ENCODE results near the gene ZNF70. TPM values are rescaled to one million over a fixed set of nuclear protein-coding genes. Genes with fewer than 3 reads are reported as not detected.

The ZNF70 gene
- polyA plus RNA-seq, 1 donor = 5.0 TPM

DNA sequence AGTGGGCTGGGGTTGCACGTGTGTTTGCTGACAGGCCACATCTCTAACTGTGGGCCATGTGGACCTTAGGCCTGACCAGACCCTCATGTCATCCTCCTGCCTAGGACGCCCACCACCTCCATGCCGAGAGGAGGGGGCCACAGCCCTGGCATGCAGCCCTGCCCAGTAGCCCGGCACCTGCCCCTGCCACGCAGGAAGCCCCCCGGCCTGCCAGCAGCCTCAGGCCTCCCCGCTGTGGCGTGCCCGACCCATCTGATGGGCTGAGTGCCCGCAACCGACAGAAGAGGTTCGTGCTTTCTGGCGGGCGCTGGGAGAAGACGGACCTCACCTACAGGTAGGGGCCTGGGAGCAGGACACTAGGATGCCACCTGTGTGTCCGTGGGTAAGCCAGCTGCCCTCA is 28.2 kb upstream of the ZNF70 start:
- no peak for DNase-seq (ENCODE audit: low read depth)

DNA sequence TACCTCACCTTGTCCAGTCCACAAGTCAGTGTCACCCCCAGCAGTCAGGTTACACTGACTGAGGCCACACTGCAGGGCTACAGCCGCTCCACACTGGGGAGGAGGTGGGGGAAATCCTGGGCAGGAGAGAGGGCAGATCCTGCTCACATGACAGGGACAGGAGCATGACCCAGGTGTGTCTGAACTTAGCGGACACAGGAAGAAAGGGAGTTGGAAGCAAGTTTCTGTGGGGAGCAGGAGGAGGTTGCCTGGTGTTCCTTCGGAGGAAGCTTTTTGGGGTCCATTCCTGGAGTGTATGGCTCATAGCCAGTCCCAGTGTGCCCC is 27.6 kb upstream of the ZNF70 start:
- no peak for DNase-seq (ENCODE audit: low read depth)

DNA sequence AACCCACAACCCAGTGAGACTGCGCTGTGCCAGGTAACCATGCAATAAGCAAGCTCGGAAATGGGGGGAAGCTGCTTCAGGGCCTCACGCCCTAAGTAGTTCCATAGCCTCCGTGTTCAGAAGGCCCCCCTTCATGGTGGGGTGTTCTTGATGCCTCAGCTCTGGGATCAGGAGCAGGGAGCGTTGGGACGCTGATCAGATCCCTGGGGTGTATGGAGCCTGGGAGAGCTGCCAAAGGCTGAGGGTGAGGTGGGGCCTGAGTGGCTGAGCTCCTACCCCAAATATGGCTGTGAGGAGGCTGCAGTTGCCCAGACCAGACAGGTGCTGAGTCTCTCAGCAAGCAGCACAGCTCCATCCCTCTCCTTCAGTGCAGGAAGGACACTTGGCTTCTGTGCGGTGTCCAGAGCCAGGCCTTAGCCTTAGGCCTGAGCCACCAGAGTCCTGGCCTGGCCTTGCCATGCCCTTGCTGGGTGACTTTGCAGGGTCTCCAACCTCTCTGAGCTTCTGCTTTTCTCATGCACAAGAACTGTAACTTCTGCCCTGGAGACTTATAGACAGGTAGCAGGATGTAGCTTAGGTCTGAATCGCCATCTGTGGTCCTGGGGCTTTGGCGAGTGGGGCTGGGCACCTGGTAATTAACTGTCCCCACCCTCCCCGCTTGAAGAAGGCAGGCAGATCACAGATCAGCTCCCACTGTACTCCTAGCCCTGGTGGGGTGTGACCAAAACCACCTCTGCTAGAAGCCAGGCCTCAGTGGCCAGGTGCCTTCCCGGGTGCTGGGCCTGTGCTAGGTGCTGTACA is 27.1 kb upstream of the ZNF70 start:
- no peak for DNase-seq (ENCODE audit: low read depth)

DNA sequence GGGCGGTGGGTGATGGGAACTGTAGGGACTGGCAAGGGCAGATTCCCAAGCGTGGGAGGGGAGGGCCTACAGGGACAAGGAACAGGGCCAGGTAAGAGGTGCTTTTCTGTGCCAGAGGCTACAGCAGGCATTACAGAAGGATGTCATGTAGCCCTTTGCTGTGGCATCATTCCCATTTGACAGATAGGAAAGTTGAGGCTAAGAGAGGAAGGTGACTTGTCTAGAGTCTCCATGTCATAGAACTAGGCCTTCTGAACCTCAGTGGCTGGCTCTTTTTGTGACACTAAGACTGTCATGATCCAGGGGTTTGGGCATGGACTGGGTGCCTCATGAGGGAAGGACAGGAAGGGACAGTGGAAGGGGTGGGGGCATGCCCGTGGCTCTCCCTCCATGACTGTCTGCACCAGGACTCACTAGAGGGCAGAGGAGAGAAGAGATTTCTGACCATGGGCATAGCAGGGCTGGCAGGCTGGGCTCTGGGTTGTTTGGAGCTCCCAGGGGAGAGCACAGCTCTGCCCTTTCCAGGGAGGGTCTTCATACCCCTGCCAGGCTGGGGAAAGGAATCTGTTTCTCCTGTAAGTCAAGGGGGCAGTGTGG is 25.0 kb upstream of the ZNF70 start:
- DNase-seq (ENCODE audit: low read depth) = no peak

DNA sequence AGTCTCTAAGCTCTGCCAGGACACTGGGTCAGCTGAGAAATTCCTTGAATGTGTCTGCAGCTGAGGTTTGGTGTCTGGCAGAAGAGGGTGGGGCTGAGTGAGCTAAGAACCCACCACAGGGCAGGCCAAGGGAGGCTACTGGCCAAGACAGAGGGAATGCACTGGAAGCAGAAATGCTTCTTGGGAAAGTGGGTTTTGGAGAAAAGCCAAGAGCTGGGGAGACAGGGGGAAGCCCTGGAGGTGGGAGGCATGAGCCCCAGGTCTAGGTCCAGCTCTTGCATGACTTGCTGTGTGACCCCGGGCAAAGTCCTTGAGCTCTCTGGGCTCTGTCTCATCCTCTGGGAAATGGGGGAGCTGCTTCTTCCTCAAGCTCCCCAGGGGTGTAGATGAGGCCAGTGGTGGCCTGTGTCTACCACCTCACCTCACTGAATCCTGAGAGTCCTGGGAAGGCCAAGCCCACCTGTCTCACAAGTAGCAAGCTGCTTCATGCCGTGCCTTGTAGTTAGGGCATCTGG is 24.1 kb upstream of the ZNF70 start:
- DNase-seq (ENCODE audit: low read depth) = no peak

DNA sequence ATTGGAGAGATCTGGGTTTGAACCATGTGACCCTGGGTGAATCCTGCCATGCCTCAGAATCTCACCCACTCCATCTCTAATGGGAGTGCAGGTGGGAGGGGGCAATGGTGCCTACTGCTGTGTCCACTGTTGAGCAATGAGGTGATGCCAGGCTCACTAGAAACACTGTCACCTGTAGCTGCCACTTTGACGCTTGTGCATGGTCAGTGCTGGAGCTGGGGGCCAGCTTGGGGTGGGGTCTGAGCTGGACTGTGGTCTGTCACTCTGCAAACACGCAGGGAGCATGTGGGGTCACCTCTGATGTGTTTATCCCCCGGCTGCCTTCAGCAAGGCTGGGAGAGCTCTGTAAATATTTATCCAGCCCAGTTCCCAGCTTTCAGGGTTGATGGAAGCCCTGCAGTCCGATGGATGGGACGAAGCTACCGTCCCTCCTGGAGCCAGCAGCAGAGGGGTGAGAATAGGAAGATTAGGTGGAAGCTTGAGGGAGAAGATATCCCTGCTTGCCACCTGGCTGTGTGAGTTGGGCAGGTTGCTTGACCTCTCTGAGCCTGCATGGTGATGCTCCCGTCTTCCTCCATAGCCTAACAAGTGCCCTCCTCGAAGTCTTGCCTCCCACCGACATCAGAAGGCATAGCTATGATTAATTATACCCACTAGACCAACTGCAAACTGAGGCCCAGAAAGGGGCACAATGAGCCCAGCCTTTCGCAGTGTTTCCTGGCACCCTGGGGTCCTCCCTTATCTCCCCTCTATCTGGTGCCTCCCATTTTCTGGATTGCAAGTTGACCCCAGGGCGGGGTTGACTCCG is 23.4 kb upstream of the ZNF70 start:
- DNase-seq (ENCODE audit: low read depth) = no peak

DNA sequence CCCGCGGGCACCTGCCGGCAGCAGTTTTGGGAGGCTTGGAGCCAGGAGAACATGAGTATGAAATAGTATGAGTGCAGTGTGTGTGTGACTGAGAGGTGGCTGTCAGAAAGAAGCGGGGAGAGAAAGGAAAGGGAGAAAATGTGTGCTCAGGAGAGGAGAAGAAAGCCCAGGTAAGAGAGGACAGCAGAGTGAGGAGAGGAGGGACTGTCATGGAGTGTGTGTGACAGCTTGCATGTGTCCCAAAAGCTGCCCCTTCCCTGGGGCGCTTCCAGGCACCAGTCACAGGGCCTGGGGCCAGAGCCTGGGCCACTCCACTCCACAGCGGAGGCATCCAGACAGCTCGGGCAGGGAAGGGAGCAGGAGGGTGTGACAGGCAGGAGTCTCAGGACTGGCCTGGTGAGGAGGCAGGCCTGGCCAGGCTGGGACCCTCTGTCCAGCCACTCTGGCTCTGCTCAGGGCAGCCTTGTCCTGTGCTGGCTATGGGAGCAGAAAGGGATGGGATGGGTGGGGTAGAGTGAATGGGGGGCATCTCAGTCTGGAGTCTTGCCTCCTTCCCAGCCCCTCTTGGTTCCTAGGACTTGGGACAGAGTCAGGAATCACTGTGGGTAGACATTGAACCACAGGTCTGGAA is 22.7 kb upstream of the ZNF70 start:
- DNase-seq (ENCODE audit: low read depth) = no peak

DNA sequence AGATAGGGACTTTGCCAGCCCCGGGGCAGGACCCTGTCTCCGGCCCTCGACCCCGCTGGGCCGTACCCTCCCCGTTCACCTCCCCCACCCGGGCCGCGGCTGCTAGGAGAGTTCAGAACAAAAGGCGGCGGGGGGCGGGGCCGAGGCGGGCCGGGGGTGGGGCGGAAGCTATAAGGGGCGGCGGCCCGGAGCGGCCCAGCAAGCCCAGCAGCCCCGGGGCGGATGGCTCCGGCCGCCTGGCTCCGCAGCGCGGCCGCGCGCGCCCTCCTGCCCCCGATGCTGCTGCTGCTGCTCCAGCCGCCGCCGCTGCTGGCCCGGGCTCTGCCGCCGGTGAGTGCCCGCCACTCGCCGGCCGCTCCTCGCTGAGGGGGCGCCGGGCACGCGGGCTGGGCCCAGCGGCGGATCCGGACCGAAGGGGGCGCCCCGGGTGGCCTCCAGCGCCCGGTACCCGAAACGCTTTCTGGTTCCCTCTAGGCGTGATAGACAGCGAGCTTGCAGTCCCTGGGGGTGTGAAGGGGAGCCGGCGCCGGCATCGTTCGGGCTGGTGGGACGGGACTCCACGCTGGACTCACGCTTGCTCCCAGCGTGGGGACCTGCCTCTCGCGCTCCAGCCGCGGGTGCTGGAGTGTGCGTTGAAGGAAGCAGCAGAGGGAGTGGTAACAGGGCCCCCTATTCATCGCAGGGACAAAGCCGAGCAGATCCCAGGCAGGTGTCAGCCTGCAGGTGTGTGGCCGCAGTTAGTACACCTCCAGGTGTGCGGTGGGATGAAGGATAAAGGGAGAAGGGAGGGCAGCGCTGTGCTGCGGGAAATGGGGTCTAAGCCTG is 21.9 kb upstream of the ZNF70 start, which contains the start of gene MMP11:
Gene MMP11 (plus strand): TSS at position 201 of the 825 bp plus-strand sequence. CDS start 22 bp downstream, at position 223.
- no peak for DNase-seq (ENCODE audit: low read depth)

DNA sequence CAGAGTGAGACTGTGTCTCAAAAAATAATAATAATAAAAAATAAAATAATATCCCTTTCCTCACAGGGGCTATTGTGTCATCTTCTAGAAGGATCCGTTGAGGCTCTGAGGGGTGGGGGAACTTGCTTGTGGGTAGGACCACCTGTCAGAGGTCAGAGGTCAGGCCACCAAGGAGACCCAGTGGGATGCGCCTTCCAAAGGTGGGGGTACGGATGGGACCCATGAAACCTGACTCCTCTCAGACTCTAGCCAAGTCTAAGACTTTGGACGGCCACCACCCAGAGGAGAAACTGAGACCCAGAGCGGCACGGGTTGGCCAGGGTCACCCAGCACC is 21.4 kb upstream of the ZNF70 start:
- DNase-seq (ENCODE audit: low read depth) = no peak

DNA sequence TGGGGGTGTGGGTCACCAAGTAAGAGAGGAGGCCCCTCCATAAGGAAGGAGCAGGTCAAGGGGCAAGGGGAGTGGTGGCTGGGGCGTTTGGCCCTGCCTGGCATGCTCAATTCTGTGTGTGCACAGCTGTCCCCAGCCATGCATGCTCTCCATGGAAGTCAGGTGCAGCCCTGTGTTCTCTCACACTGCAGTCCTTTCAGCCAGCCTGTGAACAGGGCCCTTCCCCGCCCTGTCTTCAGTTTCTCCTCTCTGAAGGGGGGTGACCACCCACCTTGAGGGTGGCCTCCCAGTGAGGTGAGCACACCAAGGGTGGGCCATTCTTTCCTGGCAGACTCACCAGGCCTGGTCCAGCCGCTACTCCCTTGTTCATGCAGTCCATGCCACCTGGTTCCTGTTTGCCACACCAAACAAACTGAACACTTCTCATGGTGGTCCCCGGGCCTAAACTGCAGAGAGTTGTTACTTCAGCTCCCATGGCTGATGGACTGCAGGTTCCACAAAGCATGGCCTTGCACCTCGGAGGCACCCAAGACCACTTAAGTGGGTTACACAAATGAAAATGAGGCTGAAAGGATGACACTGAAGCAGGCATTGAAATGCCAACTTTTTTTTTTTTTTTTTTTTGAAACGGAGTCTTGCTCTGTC is 18.5 kb upstream of the ZNF70 start:
- DNase-seq (ENCODE audit: low read depth) = no peak

DNA sequence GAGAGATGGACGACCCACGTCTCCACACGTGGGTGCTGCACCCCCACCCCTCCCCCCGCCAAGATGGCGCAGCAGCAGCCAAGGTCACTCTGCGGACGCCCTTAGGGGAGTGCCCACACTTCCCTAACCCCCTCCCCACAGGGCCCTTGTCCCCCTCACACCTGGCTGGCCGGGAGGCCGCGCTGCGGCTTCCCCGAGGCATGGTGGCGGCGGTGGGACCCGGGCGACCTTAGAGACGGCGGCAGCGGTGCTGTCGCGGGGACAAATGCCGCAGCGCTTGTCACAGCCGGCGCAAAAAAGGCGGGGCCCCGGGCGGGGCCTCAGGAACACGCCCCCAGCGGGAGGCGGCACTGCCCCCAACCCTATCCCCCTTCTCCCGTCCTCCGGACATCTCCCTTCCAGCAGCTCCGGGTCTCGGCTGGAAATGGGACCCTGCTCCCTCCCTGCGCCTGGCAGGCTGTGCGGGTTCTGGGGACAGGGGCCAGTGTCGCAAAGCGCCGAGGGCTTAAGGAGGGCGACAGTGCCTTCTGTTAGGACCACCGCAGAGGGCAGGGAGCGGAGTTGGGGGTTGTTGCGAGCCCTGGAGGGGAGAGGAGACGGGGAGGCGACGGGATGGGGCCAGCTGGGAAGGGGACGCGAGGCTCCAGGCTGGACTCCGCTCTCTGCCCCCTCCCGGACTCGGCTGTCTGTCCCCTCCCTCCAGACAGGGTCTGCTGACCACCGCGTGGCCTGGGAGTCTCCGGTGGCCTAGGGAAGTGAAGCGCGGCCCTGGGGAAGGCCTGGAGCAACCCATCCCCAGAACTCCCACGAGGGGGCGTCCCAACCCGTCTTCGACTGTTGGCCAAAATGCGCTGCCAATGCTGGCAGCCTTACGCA is 17.0 kb upstream of the ZNF70 start, which contains the start of gene CHCHD10:
Gene CHCHD10 (minus strand): TSS at position 300 of the 876 bp plus-strand sequence. CDS start 98 bp downstream, at position 202.
- DNase-seq (ENCODE audit: low read depth) = no peak

DNA sequence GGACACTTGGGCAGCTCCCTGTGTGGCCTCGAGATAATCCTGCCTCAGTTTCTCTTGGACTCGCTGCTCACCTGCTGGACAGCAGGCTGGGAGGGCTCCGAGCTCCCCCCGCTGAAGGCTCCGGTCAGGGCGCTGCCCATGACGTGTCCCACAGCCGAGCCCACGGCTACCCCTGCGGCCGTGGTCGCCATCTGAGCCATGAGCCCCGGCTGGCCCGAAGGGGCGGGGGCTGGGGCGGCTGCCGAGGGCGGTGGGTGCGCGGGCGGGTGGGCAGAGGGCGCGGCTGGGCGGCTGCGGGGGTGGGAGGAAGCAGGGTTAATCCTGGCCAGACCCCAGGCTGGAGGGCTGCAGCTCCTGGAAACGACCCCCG is 16.4 kb upstream of the ZNF70 start:
- DNase-seq (ENCODE audit: low read depth) = no peak

DNA sequence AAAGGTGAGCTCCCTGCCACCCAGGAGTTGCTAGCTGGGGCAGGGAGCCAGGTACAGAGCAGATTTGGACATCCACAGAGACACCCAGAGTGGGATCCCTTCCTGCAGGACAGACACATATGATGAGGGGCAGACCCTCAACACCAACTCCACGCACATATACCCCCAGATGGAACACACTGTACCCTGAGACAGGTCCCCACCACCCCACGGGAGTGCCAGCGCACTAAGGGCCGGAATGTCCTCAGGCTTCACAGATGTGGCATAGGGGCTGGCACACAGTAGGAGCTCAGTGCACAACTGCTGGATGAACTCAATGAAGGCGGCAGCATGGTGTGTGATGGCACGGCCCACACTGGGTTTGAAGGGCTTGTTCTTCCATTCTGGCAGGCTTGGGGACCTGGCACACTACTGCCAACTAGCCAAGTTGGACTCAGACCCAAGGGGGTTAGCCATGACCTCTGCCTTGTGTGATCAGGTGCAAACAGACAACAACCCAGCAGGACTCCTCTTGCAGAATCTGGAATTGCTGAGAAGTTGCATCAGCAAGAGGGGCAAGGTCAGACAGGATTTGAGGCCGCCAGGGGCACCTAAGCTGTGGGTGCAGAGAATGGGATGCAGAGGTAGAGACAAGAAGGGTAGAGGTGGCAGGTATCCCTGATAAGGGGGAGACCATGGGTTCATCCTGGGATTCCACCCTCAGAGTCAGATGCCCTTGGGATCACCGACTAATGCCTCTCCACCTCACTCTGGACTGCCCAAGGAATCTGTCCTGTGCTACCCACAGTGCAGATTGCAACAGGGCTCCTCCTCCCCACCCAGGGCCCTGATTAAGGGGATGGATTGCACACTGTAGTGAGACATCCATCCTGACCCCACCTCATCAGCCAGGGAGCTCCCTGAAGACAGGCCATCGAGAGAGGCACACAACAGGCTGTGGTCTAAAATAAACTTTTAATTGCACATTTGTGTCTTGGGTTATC is 14.3 kb upstream of the ZNF70 start:
- no peak for DNase-seq (ENCODE audit: low read depth)

DNA sequence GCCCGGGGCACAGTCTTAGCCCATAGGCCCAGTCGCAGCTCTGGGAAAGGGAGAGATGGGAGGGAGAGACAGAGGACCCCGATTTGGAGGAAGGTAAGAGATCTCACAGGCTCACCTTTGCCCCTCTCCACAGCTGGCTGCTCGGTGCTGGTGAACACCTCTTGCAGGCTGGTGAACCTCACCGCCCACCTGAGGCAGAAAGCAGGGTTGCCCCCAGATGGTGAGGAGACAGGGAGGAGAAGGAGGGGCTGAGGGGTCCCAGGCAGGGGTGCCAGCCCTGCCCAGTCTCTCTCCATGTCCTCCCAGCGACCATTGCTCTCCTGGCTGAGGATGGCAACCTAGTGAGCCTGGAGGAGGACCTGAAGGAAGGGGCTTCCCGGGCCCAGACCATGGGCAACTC is 13.0 kb upstream of the ZNF70 start:
- no peak for DNase-seq (ENCODE audit: low read depth)

DNA sequence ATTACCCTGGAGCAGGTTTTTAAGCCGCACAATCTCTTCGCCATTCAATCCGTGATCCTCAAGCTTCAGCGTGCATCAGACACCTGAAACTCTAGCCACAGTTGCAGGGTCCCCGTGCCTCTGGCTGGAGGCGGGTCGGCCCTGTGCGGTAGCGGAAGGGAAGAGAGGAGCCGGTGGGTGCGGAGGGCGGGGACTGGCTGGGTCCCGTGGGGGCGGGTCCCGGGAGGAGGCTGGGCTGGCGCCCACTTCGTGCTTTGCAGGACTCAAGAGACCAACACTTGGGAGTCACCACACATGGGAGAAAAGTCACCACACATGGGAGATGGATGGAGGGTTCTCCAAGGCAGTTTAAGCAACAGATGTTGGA is 12.7 kb upstream of the ZNF70 start:
- no peak for DNase-seq (ENCODE audit: low read depth)

DNA sequence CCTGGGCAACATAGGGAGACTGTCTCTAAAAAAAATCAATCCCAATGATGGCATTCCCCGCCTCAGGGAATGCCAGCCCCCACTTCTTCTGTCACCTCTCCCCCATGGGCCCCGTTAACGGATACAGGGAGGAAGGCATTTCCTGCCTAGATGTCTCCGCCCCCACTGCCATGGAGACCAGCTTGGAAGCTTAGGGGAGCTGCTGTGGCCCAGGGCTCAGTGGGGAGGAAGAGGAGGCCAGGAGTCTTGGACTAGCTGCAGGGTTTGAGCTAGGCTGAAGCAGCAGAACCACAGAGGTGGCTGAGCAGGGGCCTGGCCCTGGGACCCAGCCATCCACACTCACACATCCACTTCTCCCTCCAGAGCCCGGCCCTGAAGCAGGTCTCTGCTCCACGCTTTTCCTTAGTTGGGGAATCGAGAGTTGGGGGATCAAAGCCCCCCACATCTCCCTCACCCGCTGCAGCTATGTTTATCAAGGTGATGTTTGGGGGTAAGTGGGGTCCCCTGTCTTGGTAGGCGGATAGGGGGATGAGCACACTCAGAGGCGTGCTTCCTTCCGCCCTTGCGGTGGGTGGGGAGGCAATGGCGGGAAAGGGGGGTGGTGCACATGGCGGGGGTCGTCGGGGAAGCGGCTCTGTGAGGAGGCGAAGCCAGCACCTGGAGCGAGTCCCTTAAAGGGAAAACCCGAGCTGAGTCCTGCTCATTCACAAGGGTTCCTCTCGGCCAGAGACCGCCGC is 12.1 kb upstream of the ZNF70 start, which contains the start of gene C22orf15:
Gene C22orf15 (plus strand): TSS at position 149 of the 737 bp plus-strand sequence. CDS start 317 bp downstream, at position 466.
- DNase-seq (ENCODE audit: low read depth) = no peak

DNA sequence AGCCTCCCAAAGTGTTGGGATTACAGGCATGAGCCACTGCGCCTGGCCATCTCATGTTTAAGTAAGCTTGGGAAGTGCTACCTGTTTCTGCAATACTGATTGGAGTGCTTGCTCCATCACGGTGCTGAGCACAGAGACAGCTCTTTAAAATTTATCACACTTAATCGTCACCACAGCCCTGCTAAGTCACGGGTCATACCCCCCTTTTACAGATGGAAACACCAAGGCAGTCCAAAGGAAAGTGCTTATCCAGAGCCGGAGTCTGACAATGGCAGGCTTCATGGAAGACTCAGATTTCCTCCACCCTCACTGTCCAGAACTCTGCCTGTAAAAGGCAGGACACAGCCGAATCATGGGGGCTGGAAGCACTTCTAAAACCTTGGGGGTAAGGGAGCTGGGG is 9.1 kb upstream of the ZNF70 start:
- no peak for DNase-seq (ENCODE audit: low read depth)

DNA sequence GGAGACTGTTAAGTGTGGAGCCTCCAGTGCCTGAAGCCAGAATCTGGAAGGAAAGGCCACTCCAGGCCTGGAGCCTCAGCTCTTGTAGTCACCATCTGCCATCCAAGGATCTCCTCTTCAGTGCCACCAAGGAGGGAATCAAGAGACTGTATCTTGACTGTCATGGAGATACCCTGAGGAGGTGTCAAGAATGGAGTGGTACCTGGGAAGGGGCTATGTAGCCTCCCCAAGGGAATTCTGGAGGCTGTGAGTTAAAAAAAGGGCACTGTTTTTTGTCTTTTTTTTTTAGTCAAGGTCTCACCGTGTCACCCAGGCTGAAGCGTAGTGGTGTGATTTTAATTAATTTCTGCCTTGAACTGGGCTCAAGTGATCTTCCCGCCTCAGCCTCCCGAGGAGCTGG is 8.7 kb upstream of the ZNF70 start:
- DNase-seq (ENCODE audit: low read depth) = no peak

Data from forelimb muscle (tissue), 1 donor.